ENCODE measurements around the gene BPI.
"Not testable (repeated sequence)": the region's sequence is repeated elsewhere in the genome, so short reads cannot be mapped to it uniquely, and the experiment has no call there.

Gene BPI

DNA sequence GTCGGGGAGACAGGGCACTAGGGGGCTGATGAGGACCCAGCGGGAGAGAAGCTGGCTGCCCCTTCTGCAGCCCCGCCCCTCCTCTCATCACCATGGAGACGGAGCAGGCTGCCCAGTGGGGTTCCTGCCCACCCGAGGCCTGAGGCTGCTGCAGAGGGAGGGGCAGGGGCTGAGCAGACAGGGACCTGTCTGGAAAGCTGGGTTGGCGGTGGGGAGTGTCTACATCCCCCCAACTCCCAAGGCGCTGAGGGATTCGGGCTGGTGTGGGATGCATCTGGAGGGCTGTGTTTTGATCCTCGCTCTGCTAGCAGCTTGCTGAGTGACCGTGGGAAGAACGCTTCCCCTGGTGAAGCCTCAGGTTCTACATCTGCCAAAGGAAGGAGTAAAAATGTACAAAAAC lies 1.2 kb upstream of the BPI start:
- no peak for DNase-seq (ENCODE audit: extremely low read depth in 1 of 2, low read depth in 1 of 2)

DNA sequence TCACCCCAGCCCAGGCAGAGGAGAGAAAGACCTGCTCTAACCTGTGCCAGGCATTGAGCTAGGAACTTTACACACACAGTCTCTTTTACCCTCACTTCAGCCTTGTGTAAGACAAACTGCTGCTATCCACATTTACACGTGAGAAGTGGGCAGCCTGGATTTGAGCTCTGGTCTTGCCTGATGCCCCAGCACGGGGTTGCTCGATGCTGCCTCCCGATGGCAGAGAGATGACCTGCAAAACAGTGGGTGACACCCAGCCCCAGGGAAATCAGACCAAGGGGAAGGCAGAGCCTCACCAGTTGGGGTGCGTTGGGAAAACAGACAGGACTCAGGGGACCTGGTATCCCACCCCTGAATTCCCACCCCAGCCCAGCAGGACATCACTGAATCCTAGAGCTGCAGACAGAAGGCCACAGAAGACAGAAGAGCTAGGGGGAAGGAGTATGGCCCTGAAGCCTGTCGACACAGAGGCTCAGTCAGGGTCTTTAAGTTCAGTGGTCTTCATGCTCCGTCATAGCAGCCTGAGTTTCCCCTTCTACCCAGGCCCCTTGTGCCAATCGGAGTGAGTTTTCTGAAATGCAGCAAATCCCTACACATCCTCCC lies 990 bp downstream of the BPI start:
- DNase-seq (ENCODE audit: extremely low read depth in 1 of 2, low read depth in 1 of 2): no peak

DNA sequence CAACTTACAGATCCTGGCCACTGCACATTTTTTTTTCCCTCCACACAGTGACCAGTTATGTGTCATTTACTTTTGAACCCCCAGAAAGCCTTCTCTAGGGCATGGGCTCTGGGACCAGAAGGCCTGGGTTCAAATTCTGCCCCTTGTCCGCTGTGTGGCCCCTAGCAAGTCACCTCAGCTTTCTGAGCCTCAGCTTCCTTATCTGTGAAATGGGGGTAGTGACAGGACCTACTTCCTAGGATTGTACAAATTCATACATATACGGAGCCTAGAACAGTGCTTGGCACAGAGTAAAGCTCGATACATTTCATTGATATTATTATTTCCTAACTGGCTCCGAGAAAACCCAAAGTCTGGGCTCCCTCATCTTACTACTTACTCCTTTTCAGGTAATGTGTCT lies 1.6 kb downstream of the BPI start:
- no peak for DNase-seq (ENCODE audit: extremely low read depth in 1 of 2, low read depth in 1 of 2)

DNA sequence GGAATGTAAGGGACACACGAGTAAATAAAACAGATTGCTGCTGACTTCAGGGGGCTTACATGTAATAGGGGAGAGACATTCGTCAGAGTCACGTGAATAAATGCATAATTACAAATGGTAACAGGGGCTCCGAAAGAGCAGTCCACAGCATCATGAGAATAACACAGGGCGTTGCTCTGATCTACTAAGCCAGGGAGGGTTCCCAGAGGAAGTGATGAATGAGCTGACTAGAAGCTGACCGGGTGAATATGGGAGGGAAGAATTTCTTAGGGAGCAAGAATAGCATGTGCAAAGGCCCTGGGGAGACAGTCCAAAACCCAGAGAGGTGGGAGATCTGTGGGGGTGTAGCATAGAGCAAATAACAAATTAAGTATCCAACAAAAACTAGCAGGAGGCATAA lies 2.4 kb downstream of the BPI start:
- DNase-seq (ENCODE audit: extremely low read depth in 1 of 2, low read depth in 1 of 2): no peak

DNA sequence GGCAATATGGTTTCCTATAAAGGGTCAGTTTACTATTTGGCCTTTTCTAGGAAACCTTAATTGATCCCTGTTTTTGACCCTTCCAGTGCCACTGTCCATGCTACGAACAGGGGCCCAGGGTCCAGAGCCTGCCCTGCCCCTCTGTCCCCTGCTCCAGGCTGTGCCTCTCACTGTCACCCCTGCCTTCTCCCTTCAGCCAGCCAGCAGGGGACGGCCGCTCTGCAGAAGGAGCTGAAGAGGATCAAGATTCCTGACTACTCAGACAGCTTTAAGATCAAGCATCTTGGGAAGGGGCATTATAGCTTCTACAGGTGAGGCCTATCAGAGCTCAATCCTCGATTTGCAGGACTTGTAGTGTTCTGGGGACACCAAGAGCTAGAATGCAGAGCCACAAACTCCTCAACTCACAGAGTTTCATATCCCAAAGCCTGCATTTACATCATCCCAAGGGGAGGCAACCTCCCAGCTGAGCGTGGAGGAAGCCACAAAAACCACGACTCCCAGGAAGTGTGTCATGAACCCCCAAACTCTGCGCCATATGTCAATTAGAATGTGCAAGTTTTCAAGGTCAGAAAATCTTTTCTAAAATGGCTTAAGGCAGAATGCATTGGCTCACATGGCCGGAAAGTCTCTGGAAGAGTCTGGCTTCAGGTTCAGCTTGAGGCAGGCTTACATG lies 3.6 kb downstream of the BPI start:
- no peak for DNase-seq (ENCODE audit: extremely low read depth in 1 of 2, low read depth in 1 of 2)

DNA sequence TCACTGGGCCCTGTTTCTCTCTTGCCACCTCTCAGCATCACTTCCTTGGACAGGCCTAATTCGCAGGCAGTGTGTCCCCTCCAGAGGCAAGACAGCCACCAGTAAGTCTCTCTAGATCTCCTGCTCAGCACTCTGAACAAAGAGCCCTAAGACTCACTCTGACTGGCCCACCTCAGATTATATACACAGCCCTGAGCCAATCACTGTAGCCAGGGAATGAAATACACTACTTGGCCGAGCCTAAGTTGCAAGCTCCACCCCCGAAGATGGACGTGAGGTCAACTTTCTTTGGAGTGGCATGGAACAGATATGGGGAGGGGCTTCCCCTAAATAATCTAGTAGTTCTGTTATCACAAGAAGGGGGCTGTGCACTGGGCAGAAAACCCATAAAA lies 4.1 kb downstream of the BPI start:
- no peak for DNase-seq (ENCODE audit: extremely low read depth in 1 of 2, low read depth in 1 of 2)

DNA sequence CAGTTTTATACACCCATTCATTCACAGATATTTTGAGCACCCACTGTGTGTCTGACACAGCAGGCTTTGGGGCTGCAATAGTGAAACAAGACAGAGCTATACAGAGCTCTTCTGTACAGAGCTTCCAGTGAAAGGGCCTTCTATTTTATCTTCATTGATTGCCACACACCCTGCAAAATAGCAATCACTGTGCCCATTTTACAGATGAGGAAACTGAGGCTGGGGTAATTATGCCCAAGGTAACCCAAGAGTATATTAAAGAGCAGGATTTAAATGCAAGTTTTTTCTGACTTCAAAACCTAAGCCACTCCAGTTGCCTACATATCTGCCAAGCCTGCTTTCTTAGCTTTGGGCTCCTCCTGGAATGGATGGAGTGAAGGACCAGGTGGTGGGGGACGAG lies 4.5 kb downstream of the BPI start:
- DNase-seq (ENCODE audit: extremely low read depth in 1 of 2, low read depth in 1 of 2): no peak

DNA sequence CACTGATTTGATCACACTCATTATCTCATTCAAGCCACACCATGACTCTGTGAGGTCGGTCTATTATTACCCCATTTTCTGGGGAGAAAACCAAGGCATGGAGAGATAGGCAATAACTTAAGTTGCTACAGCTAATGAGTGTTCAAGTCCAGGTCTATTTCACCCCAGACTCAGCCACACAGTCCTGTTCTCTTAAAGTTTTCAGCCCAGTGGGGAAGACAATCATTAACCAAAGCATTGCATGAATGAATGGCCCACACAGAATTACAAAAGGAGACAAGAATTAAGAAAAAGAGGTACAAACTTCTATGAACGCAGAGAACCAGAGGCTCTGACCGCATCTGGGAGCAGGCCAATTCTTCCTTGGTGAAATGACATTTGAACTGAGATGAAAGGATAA lies 7.1 kb downstream of the BPI start:
- no peak for DNase-seq (ENCODE audit: extremely low read depth in 1 of 2, low read depth in 1 of 2)

DNA sequence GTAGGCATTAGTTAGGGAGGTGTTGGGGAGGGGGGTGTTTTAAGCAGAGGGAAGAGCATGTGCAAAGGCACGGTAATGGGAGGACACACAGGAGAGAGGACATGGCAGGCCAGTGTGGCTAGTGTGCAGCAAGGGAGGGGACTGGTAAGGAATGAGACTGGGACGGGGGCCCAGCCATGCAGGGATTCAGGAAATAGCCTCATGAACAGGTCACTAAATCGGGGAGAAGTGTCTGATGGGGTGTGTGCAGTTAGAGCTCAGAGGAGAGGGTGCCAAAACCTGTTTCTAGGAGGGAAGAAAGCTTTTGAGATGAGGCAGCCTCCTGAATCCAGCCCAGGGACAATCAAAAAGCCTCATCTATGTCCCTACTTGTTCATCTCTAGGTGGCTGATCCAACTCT lies 7.5 kb downstream of the BPI start:
- DNase-seq (ENCODE audit: extremely low read depth in 1 of 2, low read depth in 1 of 2): no peak

DNA sequence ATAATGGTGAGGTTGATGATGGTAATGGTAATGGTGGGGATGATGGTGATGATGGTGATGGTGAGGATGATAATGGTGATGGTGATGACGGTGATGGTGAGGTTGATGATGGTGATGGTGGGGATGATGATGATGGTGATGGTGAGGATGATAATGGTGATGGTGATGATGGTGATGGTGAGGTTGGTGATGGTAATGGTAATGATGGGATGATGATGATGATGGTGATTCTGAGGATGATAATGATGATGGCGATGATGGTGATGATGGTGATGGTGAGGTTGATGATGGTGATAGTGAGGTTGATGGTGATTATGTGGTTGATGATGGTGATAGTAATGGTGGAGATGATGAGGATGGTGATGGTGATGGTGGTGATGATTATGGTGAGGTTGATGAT lies 9.7 kb downstream of the BPI start:
- DNase-seq (ENCODE audit: extremely low read depth in 1 of 2, low read depth in 1 of 2): no peak

DNA sequence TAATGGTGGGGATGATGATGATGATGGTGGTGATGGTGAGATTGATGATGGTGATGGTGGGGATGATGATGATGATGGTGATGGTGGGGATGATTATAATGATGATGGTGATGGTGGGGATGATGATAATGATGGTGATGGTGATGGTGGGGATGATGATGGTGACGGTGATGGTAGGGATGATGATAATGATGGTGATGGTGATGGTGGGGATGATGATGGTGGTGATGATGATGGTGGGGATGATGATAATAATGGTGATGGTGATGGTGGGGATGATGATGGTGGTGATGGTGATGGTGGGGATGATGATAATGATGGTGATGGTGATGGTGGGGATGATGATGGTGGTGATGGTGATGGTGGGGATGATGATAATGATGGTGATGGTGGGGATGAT lies 10.4 kb downstream of the BPI start:
- DNase-seq (ENCODE audit: extremely low read depth in 1 of 2, low read depth in 1 of 2): not testable (repeated sequence)

DNA sequence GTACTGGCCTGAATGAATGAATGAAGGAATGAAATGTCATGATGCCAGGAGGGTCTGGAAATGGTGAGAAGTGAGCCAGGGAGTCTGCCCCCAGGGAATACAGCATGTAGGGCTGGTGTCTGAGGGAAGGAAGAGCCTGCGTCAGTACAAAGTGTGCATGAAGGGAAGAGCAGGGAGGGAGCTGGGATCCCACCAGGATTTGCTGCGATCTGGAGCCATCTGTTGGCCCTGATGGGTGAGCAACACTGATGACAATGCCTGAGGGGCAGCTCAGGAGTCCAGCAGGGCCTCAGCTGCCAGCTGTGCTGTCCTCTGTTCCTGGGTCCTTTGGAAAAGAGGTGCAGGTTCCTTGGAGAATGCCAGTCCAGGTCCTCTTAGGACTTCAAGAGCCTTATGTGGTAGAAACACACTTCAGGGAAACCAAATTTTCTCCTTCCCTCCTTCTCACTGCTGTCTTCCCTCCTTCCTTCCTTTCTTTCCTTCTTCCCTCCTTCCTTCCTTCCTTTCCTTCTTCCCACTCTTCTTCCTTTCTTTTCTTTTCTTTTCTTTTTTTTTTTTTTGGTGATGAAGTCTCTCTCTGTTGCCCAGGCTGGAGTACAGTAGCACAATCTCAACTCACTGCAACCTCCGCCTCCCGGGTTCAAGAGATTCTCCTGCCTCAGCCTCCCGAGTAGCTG lies 11.5 kb downstream of the BPI start:
- no peak for DNase-seq (ENCODE audit: extremely low read depth in 1 of 2, low read depth in 1 of 2)

DNA sequence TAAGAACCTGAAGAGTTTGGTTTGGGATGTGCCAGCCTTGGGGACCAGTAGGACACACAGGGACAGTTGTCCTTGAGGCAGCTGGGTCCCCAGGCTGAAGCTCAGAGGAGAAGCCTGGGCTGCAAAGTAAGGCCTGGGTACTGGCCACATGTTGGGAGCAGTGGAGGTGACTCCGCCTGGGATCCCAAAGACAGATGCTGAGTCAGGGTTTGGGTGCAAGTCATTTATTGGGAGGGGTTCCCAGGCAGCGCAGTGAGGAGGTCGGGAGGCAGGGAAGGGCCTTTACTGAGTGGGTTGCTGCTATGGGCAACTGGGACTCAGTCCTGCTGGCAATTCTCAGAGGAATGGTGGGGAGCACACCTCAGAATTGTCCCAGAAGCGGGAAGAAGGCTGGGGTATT lies 12.4 kb downstream of the BPI start:
- no peak for DNase-seq (ENCODE audit: extremely low read depth in 1 of 2, low read depth in 1 of 2)

DNA sequence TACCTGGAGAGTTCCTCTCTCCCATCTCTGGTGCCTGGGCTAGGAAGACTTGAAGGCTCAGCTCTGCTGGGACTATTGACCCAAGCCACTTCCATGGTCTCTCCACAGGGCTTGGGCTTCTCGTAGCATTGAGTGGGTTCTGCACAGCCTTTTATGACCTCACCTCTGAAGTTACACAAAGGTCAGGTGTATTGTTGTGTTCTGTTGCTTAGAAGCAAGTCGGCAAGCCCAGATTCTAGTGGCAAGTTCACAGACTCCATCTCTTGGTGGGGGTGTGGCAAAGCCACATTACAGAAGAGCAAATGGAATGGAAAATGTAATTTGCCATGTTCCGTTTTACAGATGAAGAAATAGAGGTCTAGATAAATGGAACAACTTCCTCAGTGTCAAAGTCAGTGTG lies 13.5 kb downstream of the BPI start:
- DNase-seq (ENCODE audit: extremely low read depth in 1 of 2, low read depth in 1 of 2): no peak

DNA sequence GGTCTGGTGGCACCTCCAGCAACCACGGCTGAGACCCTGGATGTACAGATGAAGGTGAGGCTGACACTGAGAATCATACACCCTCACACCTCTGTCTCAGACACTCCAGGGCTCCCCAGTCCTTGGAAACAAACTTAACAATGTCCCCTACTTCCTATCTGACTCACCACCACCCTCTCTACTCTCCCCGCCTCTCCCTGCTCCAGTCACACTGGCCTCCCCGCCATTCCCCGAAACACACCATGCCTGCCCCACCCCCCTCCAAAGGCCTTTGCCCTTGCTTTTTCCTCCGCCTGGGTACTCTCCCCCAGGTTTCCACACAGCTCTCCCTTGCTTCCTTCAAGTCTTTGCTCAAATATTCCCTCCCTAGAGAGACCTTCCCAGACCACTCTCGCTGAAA lies 16.3 kb downstream of the BPI start:
- no peak for DNase-seq (ENCODE audit: extremely low read depth in 1 of 2, low read depth in 1 of 2)

DNA sequence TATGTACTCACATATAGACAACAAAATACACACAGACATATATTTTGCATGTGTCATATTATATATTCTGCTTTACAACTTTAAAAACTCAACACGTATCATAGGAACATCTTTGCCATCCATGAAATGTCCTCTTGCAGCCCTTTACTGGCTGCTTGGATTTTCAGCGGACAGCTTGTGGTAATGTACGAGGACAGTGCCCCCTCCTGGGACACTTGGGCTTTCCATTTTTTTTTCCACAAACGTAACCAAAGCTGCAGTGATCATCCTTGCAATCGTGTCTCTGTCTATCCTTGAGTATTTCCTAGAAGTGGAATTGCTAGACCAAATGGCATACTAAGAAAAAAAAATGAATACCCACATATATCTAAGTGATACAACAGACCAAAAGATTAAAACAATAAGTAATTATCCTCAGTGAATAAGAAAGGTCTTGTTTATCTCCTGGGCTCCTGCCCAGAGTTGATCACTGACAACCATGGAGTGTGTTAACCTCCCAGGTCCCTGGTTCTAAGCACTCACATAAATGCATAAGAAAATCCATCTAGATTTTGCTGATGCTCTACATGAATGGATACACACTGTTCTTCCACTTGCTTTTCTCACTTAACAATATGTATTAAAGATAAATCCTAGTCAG lies 18.1 kb downstream of the BPI start:
- DNase-seq (ENCODE audit: extremely low read depth in 1 of 2, low read depth in 1 of 2): no peak

DNA sequence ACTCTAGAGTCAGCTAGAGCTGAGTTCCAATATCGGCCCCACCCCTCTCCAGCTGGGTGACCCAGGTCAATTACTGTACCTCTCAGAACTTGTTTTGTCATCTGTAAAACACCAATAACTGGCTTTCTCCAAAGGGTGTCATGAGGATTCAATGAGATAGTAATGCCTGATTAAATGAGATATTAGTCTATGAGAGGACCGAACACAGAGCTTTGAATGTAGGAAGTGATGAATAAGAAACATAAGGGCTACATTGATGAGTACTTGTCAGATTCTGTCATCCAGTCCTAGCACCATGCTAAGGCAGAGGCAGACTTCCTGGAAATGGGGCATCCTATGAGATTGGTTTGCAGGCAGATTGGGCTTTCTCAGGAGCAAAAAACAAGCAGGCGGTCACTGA lies 20.2 kb downstream of the BPI start:
- no peak for DNase-seq (ENCODE audit: extremely low read depth in 1 of 2, low read depth in 1 of 2)

DNA sequence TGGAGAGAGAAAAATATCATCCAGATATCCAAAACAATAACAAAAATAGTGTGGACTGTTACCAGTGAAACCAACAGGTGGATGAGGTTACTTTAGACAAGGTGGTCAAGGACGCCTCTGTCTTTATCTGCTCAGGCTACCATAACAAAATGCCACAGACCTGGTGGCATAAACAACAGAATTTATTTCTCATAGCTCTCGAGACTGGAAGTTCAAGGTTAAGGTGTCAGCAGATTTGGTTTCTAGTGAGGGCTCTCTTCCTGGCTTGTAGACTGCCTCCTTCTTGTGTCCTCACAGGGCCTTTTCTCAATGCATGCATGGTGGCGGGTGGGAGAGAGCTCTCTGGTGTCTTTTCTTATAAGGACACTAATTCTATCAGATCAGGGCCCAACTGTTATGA lies 21.2 kb downstream of the BPI start:
- DNase-seq (ENCODE audit: extremely low read depth in 1 of 2, low read depth in 1 of 2): no peak

DNA sequence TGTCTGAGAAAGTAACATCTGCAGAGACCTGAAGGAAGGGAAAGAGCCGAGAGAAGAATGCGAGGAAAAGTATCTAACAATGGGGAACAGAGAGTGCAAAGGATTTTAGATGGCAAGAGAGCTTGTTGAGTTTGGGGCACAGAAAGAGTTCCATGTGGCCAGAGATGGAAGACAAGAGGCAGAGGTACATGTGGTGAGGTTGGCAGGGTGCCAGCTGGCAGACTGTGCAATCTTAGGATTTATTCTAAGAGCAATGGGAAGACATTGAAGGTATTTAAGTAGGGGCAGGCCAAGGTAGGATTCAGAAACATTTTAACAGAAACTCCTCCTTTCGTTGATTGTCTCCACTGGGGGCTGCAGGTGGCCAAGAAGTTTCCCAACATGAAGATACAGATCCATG lies 21.9 kb downstream of the BPI start:
- no peak for DNase-seq (ENCODE audit: extremely low read depth in 1 of 2, low read depth in 1 of 2)

DNA sequence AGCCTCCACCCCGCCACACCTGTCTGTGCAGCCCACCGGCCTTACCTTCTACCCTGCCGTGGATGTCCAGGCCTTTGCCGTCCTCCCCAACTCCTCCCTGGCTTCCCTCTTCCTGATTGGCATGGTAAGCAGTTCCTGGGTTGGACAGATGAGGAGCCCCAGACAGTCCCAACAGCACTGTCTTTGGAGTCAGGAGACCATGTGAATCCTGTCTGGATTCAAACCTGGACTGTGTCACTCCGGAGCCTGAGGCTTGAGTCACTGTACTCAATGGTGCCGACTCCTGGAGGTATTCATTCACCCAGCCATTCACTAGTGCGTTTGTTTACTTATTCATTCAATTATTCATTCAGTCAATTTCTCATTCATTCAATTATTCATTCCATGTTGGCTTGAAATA lies 22.4 kb downstream of the BPI start:
- no peak for DNase-seq (ENCODE audit: extremely low read depth in 1 of 2, low read depth in 1 of 2)

DNA sequence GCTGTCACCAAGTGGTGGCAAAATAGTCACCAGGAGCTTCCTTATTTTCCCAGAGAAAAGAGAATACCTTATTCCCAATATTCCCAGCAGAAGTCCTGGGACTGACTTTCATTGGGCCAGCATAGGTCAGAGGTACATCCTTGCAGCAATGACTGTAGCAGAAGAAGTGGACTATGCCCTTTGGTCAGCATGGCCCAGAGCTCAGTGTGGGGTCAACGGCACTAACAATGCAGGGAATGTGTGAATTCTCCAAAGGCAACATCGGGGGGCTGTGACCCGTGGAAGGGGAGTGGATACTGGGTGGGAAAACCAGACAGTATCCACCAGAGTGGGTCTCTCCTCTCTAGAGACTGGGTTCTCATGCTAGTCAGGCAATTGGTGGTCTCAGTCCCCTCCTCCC lies 26.7 kb downstream of the BPI start:
- DNase-seq (ENCODE audit: extremely low read depth in 1 of 2, low read depth in 1 of 2): no peak

DNA sequence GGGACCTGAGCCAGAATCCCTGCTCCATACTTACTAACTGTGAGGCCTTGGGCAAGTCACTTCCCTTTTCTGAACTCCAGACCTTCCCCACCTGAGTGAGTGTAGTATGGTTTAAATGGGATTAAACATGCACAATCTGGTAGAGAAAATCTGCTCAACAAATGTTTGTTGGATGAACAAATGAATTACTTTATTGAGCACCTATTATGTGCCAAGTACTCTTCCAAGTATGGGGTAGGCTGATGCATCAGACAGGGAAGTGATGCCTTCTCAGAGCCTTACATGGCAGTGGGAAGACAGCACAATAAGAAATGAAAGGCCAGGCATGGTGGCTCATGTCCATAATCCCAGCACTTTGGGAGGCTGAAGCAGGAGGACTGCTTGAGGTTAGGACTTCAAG lies 27.3 kb downstream of the BPI start:
- DNase-seq (ENCODE audit: extremely low read depth in 1 of 2, low read depth in 1 of 2): no peak
